Measurements from ENCODE around the gene FMNL3. TPM values are rescaled to one million over a fixed set of nuclear protein-coding genes. Genes with fewer than 3 reads are reported as not detected.
"Not testable (repeated sequence)": the region's sequence is repeated elsewhere in the genome, so short reads cannot be mapped to it uniquely, and the experiment has no call there.

FMNL3 gene
- total and polyA plus RNA-seq, 2 of the 13 experiments (the other 11 are each of a cell fraction or from before 2014, with no cell fraction given): 0.44 to 1.1 TPM

DNA sequence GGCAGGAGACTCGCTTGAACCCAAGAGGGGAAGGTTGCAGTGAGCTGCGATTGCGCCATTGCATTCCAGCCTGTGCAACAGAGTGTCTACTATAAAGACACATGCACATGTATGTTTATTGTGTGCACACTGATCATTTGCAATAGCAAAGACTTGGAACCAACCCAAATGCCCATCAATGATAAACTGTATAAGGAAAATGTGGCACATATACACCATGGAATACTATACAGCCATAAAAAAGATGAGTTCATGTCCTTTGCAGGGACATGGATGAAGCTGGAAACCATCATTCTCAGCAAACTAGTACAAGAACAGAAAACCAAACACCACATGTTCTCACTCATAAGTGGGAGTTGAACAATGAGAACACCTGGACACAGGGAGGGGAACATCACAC is 6.7 kb upstream of the FMNL3 start:
- H3K79me2 ChIP-seq (ENCODE audit: insufficient read depth, low read length); POLR2A ChIA-PET; H4K20me1 ChIP-seq (ENCODE audit: insufficient read depth, low read length); H3K9me3 ChIP-seq (ENCODE audit: low read length); H3K4me2 ChIP-seq (ENCODE audit: low read depth, low read length); H2AFZ ChIP-seq (ENCODE audit: low read length); H3K27ac ChIP-seq (ENCODE audit: extremely low read length, insufficient read depth, low read length); FAIRE-seq; BruUV-seq (replicated peaks); intact Hi-C loops (cut with micrococcal nuclease; ENCODE audit: unreplicated experiment); H3K9ac ChIP-seq (ENCODE audit: insufficient read depth, low read depth, low read length); ATAC-seq; H3K4me1 ChIP-seq (ENCODE audit: insufficient read depth, low read length); CTCF ChIA-PET (ENCODE audit: low intra/inter-chr PET ratio, low total read pairs); in situ Hi-C loops (cut with HindIII; ENCODE audit: extremely low pct_ligation_motif_present, low pct_unique_long_range_greater_than_20kb); H3K36me3 ChIP-seq (replicated peaks in 1 of 2; ENCODE audit: control insufficient read depth in 1 of 2, insufficient read depth in 2 of 2, low read length in 2 of 2); DNase-seq (ENCODE audit: low spot score); H3K4me3 ChIP-seq (replicated peaks in 1 of 3; ENCODE audit: insufficient read depth in 1 of 3, low read depth in 2 of 3, low read length in 3 of 3): not testable (repeated sequence)
- peak; percentile 52; the same call in 1 of the 2 replicates for TF ChIP-seq CEBPB (IDR thresholded peaks at IDR 0.05; ENCODE audit: borderline replicate concordance, low read depth, low read length)
- 0 out of 5 replicates have a peak, but pooled peaks cover 0 to 11% of the 10 kb centered on the region in 2 experiments for H3K27me3 ChIP-seq (ENCODE audit: control insufficient read depth in 1 of 2, insufficient read depth in 2 of 2, low read length in 2 of 2)
- 61% methylated on average over 3 of the region's 3 CpGs for WGBS (ENCODE audit: low lambda C conversion rate)

DNA sequence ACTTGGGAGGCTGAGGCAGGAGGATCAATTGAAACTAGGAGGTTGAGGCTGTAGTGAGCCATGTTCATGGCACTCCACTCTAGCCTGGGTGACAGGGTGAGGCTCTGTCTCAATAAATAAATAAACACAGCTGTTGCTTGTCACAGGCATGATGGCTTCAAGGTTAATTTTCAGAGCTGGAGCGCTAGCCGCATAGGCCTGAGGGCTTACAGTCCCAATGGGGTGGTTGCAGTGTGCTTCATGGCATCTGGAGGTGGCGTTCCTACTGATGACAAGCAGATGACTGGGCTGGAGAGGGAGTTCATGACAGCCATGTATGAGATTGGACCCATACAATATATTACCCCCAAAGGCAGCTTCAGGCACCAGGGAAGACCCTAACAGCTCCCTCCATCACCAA is 1.6 kb upstream of the FMNL3 start:
- no peaks in the 10 kb centered on the region for H4K20me1 ChIP-seq (ENCODE audit: insufficient read depth, low read length)

More for the DNA sequence above, 1.6 kb upstream of the FMNL3 start:
- intact Hi-C loops (cut with micrococcal nuclease; ENCODE audit: unreplicated experiment) (no loop called here), in situ Hi-C loops (cut with HindIII; ENCODE audit: extremely low pct_ligation_motif_present, low pct_unique_long_range_greater_than_20kb) (loop anchor here (5.0 kb wide), 1 partner anchor 67 kb away; no protein-coding TSS in a partner anchor)
- FAIRE-seq (no peak), ATAC-seq (no peak), DNase-seq (ENCODE audit: low spot score) (no peak)
- Histone ChIP-seq H3K9me3 (ENCODE audit: low read length) (no peaks in the 10 kb centered on the region), H3K27ac (ENCODE audit: extremely low read length, insufficient read depth, low read length) (no peak overlapping the region), H3K27me3 (ENCODE audit: control insufficient read depth in 1 of 2, insufficient read depth in 2 of 2, low read length in 2 of 2) (0 out of 5 replicates have a peak, but pooled peaks cover 0 to 14% of the 10 kb centered on the region in 2 experiments), H3K4me1 (ENCODE audit: insufficient read depth, low read length) (peaks cover 14% of the 10 kb centered on the region; the same call in 1 of the 2 replicates), H3K9ac (ENCODE audit: insufficient read depth, low read depth, low read length) (no peak overlapping the region), H3K36me3 (replicated peaks in 1 of 2; ENCODE audit: control insufficient read depth in 1 of 2, insufficient read depth in 2 of 2, low read length in 2 of 2) (no peaks in the 10 kb centered on the region), H3K4me3 (replicated peaks in 1 of 3; ENCODE audit: insufficient read depth in 1 of 3, low read depth in 2 of 3, low read length in 3 of 3) (no peak overlapping the region), H2AFZ (ENCODE audit: low read length) (no peak overlapping the region), H3K4me2 (ENCODE audit: low read depth, low read length) (no peak overlapping the region), H3K79me2 (ENCODE audit: insufficient read depth, low read length) (no peaks in the 10 kb centered on the region)
- BruUV-seq (replicated peaks): no TSS peak
- TF ChIP-seq ZNF546 (CRISPR knock-in tag; conservative IDR thresholded peaks at IDR 0.05) (no peak), HCFC1 (IDR thresholded peaks at IDR 0.05; ENCODE audit: low read depth, low read length) (no peak)
- TF ChIP-seq, protein P1, sequence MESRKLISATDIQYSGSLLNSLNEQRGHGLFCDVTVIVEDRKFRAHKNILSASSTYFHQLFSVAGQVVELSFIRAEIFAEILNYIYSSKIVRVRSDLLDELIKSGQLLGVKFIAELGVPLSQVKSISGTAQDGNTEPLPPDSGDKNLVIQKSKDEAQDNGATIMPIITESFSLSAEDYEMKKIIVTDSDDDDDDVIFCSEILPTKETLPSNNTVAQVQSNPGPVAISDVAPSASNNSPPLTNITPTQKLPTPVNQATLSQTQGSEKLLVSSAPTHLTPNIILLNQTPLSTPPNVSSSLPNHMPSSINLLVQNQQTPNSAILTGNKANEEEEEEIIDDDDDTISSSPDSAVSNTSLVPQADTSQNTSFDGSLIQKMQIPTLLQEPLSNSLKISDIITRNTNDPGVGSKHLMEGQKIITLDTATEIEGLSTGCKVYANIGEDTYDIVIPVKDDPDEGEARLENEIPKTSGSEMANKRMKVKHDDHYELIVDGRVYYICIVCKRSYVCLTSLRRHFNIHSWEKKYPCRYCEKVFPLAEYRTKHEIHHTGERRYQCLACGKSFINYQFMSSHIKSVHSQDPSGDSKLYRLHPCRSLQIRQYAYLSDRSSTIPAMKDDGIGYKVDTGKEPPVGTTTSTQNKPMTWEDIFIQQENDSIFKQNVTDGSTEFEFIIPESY (CRISPR knock-in tag; IDR thresholded peaks at IDR 0.05): 0 out of 2 replicates have a peak, but pooled peaks have one; percentile 13
- TF ChIP-seq, protein P2, sequence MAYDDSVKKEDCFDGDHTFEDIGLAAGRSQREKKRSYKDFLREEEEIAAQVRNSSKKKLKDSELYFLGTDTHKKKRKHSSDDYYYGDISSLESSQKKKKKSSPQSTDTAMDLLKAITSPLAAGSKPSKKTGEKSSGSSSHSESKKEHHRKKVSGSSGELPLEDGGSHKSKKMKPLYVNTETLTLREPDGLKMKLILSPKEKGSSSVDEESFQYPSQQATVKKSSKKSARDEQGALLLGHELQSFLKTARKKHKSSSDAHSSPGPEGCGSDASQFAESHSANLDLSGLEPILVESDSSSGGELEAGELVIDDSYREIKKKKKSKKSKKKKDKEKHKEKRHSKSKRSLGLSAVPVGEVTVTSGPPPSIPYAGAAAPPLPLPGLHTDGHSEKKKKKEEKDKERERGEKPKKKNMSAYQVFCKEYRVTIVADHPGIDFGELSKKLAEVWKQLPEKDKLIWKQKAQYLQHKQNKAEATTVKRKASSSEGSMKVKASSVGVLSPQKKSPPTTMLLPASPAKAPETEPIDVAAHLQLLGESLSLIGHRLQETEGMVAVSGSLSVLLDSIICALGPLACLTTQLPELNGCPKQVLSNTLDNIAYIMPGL (CRISPR knock-in tag; IDR thresholded peaks at IDR 0.05; ENCODE audit: borderline replicate concordance in 1 of 2, low read depth in 1 of 2): no peak
- TF ChIP-seq, protein P3, sequence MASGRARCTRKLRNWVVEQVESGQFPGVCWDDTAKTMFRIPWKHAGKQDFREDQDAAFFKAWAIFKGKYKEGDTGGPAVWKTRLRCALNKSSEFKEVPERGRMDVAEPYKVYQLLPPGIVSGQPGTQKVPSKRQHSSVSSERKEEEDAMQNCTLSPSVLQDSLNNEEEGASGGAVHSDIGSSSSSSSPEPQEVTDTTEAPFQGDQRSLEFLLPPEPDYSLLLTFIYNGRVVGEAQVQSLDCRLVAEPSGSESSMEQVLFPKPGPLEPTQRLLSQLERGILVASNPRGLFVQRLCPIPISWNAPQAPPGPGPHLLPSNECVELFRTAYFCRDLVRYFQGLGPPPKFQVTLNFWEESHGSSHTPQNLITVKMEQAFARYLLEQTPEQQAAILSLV (CRISPR knock-in tag; IDR thresholded peaks at IDR 0.05; ENCODE audit: borderline replicate concordance): no peak
- POLR2A ChIA-PET: no interaction called here
- CTCF ChIA-PET (ENCODE audit: low intra/inter-chr PET ratio, low total read pairs): interaction anchor here (2.1 kb wide), 1 partner anchor 64 kb away, joined by 31 read pairs; no protein-coding TSS in a partner anchor
- 70% methylated on average over 3 of the region's 3 CpGs for WGBS (ENCODE audit: low lambda C conversion rate)
